ENCODE measurements around the gene CD81. TPM values are rescaled to one million over a fixed set of nuclear protein-coding genes. Genes with fewer than 3 reads are reported as not detected.

The CD81 gene
- total RNA-seq, 1 experiment from 2014 or later: 296 TPM

- Histone ChIP-seq H3K4me2 (ENCODE audit: low read length) (no peak overlapping the region), H3K79me2 (ENCODE audit: insufficient read depth, low read length) (no peaks in the 10 kb centered on the region), H4K20me1 (ENCODE audit: insufficient read depth) (no peaks in the 10 kb centered on the region), H3K9ac (ENCODE audit: low read length) (no peak overlapping the region), H2AFZ (ENCODE audit: low read depth, low read length, poor library complexity, severe bottlenecking) (no peak overlapping the region), H3K9me2 (ENCODE audit: insufficient read depth) (no peaks in the 10 kb centered on the region), H3K4me1 (ENCODE audit: control insufficient read depth in 1 of 2, insufficient read depth in 2 of 2, low read length in 2 of 2) (no peaks in the 10 kb centered on the region), H3K4me3 (replicated peaks in 1 of 2; ENCODE audit: low read depth in 1 of 2, low read length in 2 of 2) (no peak overlapping the region), H3K27ac (ENCODE audit: low read depth, low read length) (no peak overlapping the region), H3K36me3 (ENCODE audit: control insufficient read depth in 1 of 2, insufficient read depth in 2 of 2, low read length in 2 of 2) (no peaks in the 10 kb centered on the region), H3K9me3 (ENCODE audit: control insufficient read depth in 1 of 2, insufficient read depth in 1 of 2, low read depth in 1 of 2, low read length in 2 of 2) (no peaks in the 10 kb centered on the region), H3K27me3 (ENCODE audit: insufficient read depth, low read length) (0 out of 2 replicates have a peak, but pooled peaks cover 5% of the 10 kb centered on the region)
- no TSS peak for BruUV-seq (replicated peaks)
- DNase-seq (ENCODE audit: low read depth, low spot score) (no peak), ATAC-seq (no peak)
- intact Hi-C loops (cut with micrococcal nuclease): no loop called here
- TF ChIP-seq SRF (IDR thresholded peaks at IDR 0.05; ENCODE audit: low read depth): no peak
- TF ChIP-seq POLR2A (IDR thresholded peaks at IDR 0.05; ENCODE audit: borderline replicate concordance, extremely low read depth, insufficient read depth, insufficient read length): no peak
- no peak for TF ChIP-seq ZBTB33 (IDR thresholded peaks at IDR 0.05; ENCODE audit: extremely low read depth, insufficient replicate concordance, low read length)
- TF ChIP-seq SP1 (IDR thresholded peaks at IDR 0.05; ENCODE audit: low read depth): no peak
- TF ChIP-seq CTCF (IDR thresholded peaks at IDR 0.05 in 2 of 3, conservative IDR thresholded peaks at IDR 0.05 in 1 of 3; ENCODE audit: borderline replicate concordance in 1 of 3, insufficient read depth in 1 of 3, low read depth in 2 of 3, low read length in 2 of 3): no peak
- TF ChIP-seq JUND (IDR thresholded peaks at IDR 0.05): no peak
- TF ChIP-seq EZH2 (IDR thresholded peaks at IDR 0.05): no peak
- no peak for TF ChIP-seq TCF7L2 (IDR thresholded peaks at IDR 0.05; ENCODE audit: borderline replicate concordance, extremely low read depth, insufficient read depth, insufficient read length)
- TF ChIP-seq EGR1 (IDR thresholded peaks at IDR 0.05; ENCODE audit: low read depth): no peak
- TF ChIP-seq RAD21 (IDR thresholded peaks at IDR 0.05; ENCODE audit: low read depth): no peak
- ChIA-PET POLR2A (no interaction called here), RAD21 (ENCODE audit: low non-redundant PET in 1 of 2, low total read pairs in 2 of 2, uncharacterized antibody in 2 of 2, unreplicated experiment in 2 of 2) (no interaction called here), CTCF (no interaction called here)
Measured at GRCh38 chr11:2369896-2370295, 7.2 kb upstream of the CD81 start.

Data from HCT116 (cell line).